ENCODE data around the gene PAX2. TPM values are rescaled to one million over a fixed set of nuclear protein-coding genes. Genes with fewer than 3 reads are reported as not detected.
A peak's percentile ranks its signal among the peaks of the same experiment; 100 is the strongest.

PAX2 gene
- total RNA-seq, 2 experiments from 2014 or later, result not detected

DNA sequence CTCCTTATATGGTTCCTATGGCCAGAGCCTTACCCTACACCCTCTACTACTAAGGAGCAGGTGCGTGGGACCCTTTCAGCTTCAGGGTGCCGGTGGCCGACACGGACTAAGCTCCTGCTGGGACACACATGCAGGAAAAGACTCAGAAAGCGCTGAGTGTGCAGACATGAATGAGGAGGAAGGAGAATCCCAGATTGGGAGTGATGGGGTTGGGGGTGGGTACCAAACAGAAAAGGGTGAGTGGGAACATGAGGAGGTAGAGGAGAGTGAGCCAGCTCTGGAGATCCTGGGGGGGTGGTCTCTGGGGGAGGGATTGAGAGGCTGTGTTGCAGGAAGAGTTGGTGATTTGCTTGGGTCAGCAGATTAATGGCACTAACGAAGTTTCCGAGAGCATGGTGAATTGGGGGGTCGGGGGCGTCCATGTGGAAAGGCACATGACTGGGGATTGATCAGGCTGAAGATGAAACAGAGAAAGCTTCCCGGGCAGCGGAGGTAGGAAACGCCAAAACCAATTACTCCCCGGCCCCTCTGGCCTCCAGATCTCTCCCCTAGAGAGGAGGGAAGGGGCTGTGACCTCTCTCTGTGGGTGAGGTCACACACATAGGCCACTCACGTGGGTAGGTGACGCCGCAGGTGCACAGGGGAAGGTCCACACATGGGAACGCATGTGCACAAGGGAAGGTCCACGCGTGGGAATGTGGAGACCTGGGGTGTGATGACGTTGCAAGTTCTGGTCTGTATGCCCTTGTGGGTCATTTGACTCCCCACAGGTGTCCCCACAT, 129.5 kb downstream of the PAX2 start:
- Mint-ChIP-seq H3K36me3 (ENCODE audit: low read depth) (no peaks in the 10 kb centered on the region), H3K4me3 (no peak overlapping the region), H3K27ac (no peak overlapping the region), H3K9me3 (no peaks in the 10 kb centered on the region), H3K4me1 (no peaks in the 10 kb centered on the region), H3K27me3 (no peaks in the 10 kb centered on the region)
- DNase-seq, result no peak
- CTCF ChIA-PET, result interaction anchor here (0.6 to 1.9 kb wide), 4 partner anchors 14 to 1547 kb away, joined by 3 to 4 read pairs (median 4); no protein-coding TSS in a partner anchor
- POLR2A ChIA-PET, result no interaction called here

DNA sequence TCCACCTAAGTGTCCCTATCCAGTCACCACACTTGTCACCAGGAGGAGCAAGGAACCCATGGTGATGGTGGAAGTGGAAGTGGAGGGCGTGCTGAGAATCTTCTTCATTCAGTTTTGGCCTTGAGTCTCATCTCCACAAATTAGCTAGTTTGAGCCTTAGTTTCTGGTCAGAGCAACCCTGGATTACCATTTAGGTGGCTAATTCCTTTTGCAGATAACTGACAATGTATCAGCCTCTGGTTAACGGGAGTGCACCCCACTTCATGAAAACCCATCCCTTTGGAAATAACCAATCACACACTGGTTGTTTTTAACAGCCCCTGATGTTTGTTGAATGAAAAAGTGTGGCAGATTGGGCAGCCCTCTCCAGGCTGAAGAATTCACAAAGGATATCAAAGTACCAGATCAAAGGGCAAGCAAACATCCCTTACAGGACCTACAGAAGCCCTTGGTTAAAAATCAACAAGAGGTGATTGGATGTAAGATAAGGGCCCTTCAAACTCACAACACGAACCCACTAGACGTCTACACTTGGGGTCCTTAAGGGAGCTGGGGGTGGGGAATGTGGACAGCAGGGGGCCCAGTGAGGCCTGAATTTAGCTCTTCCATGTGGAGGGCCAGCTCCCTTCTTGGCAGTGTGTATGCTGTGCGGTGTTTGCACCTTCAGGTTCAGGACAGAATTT, 130.2 kb downstream of the PAX2 start:
- DNase-seq, result no peak
- no peak overlapping the region for H3K4me3 Mint-ChIP-seq
- no peaks in the 10 kb centered on the region for H3K27me3 Mint-ChIP-seq
- ChIA-PET CTCF (interaction anchor here (1.1 to 1.9 kb wide), 2 partner anchors 14 to 16 kb away, joined by 4 read pairs; no protein-coding TSS in a partner anchor), POLR2A (no interaction called here)
- H3K4me1 Mint-ChIP-seq, result no peaks in the 10 kb centered on the region
- no peak overlapping the region for H3K27ac Mint-ChIP-seq
- no peaks in the 10 kb centered on the region for H3K36me3 Mint-ChIP-seq (ENCODE audit: low read depth)
- H3K9me3 Mint-ChIP-seq, result no peaks in the 10 kb centered on the region

GRCh38 chr10:100876585-100877460, 131.4 kb downstream of the PAX2 start:
- no peak for DNase-seq
- ChIA-PET CTCF (interaction anchor here (1.1 to 1.9 kb wide), 2 partner anchors 13 to 17 kb away, joined by 4 read pairs; no protein-coding TSS in a partner anchor), POLR2A (no interaction called here)
- H3K27me3 Mint-ChIP-seq, result no peaks in the 10 kb centered on the region
- H3K27ac Mint-ChIP-seq, result no peak overlapping the region
- H3K4me3 Mint-ChIP-seq, result no peak overlapping the region
- no peaks in the 10 kb centered on the region for H3K9me3 Mint-ChIP-seq
- H3K4me1 Mint-ChIP-seq, result no peaks in the 10 kb centered on the region
- no peaks in the 10 kb centered on the region for H3K36me3 Mint-ChIP-seq (ENCODE audit: low read depth)

DNA sequence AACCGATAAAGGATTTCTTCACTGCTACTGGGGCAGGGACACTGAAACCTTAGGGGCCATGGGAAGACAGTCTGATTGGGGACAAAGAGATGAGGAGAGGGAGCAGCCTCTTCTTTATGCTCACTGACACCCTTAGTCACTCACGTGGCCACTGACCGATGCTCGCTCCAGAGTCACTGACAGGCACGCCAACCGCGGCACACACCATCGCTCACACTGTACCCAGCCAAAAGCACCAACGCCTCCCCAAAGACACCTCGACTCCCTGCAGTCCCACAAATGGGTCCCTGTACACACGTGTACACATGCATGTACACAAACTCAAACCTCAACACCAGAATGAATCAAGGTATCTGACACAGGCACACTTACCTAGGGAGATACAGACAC, 132.1 kb downstream of the PAX2 start:
- CTCF ChIA-PET, result interaction anchor here (1.6 kb wide), 1 partner anchor 19 kb away, joined by 4 read pairs; no protein-coding TSS in a partner anchor
- no peaks in the 10 kb centered on the region for H3K4me1 Mint-ChIP-seq
- no peaks in the 10 kb centered on the region for H3K9me3 Mint-ChIP-seq

DNA sequence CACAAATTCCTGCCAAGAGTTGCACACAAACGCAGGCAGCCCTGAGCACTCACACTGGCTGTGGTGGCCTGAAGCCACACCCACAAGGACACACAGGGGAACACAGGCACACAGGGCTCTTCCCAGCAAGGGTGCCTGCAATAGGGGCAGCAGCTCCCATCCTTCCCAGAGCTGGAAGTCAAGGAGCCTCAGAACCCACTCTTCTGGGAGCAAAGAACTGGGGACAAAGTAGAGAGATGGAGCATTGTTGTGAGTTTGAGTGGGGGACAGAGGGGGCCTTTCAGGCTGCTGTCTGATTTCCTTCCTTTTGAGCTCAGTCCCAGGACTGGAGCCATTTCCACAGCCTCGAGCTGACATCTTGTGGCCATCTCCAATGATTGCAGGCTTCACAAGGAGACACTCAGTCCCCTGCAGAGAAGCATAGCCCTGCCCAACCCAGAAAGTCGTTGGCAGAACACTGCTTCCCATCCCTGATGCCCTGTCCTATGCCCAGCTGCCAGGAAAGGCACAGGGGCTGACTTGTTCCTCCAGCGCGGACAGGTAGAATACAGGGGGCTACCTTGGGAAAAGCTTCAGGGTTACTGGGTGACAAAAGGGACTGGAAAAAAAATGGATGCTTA, 133.0 kb downstream of the PAX2 start:
- H3K36me3 Mint-ChIP-seq (ENCODE audit: low read depth), result no peaks in the 10 kb centered on the region
- no peaks in the 10 kb centered on the region for H3K4me1 Mint-ChIP-seq
- no peak overlapping the region for H3K27ac Mint-ChIP-seq
- no peaks in the 10 kb centered on the region for H3K27me3 Mint-ChIP-seq
- H3K9me3 Mint-ChIP-seq, result no peaks in the 10 kb centered on the region
- no peak overlapping the region for H3K4me3 Mint-ChIP-seq
- ChIA-PET CTCF (interaction anchor here (0.9 to 1.6 kb wide), 4 partner anchors 18 to 318 kb away, joined by 3 to 4 read pairs (median 3); no protein-coding TSS in a partner anchor), POLR2A (no interaction called here)
- peak; percentile 46 for DNase-seq

More for the DNA sequence above, 132.1 kb downstream of the PAX2 start:
- POLR2A ChIA-PET, result no interaction called here
- no peak overlapping the region for H3K27ac Mint-ChIP-seq
- no peaks in the 10 kb centered on the region for H3K27me3 Mint-ChIP-seq
- H3K36me3 Mint-ChIP-seq (ENCODE audit: low read depth), result no peaks in the 10 kb centered on the region
- no peak overlapping the region for H3K4me3 Mint-ChIP-seq
- no peak for DNase-seq

Other genes starting within 250 kb of the PAX2 start
- gene SEC31B, start 225.7 kb upstream of the PAX2 start, total RNA-seq, result 100 to 1,000 TPM; 202 to 208 TPM
- 100 to 1,000 TPM; 241 to 267 TPM for gene NDUFB8, start 215.7 kb upstream of the PAX2 start, total RNA-seq
- 10 to 100 TPM; 54.9 to 59.3 TPM for gene HIF1AN, start 209.6 kb upstream of the PAX2 start, total RNA-seq
- gene SLF2, start 167.4 kb downstream of the PAX2 start, total RNA-seq, result 10 to 100 TPM; 39.1 to 41.3 TPM
- 1 to 10 TPM; 1.1 to 1.6 TPM for gene SEMA4G, start 223.9 kb downstream of the PAX2 start, total RNA-seq
- 10 to 100 TPM; 55.9 to 57.0 TPM for gene MRPL43, start 241.9 kb downstream of the PAX2 start, total RNA-seq
- gene TWNK, start 242.0 kb downstream of the PAX2 start, total RNA-seq, result 10 to 100 TPM in 1 of 2 experiments, 1 to 10 TPM in 1; 9.9 to 11.6 TPM

Data from activated CD4-positive, alpha-beta T cell treated with anti-CD3 and anti-CD28 coated beads, Interleukin-2, amount 10 ng/mL, durations not matched to agents 7 days and 5 days (primary cell).